Neural cell (in vitro differentiated cells): Measurements from ENCODE around the gene SH3BP5. TPM values are rescaled to one million over a fixed set of nuclear protein-coding genes. Genes with fewer than 3 reads are reported as not detected.

Experiments used
- H2AFZ ChIP-seq: fragments of 200-600, 300-800 bp; sonication (generic), shearing (Covaris generic); 2 replicates; pipeline ENCODE4 v1.6.0; 2014; ENCODE audit warnings: low read depth, mild to moderate bottlenecking, antibody characterized with exemption, low read length, moderate library complexity
- H3F3A ChIP-seq: fragments of 200-600 bp; shearing (Covaris generic); 2 replicates; pipeline ENCODE4 v1.6.1; 2016; ENCODE audit warnings: mild to moderate bottlenecking, moderate library complexity, mixed read lengths, antibody characterized with exemption, low read length; ENCODE audit not compliant: insufficient read depth, poor library complexity, severe bottlenecking
- H3K27ac ChIP-seq: fragments of 200-600, 300-800 bp; sonication (generic), shearing (Covaris generic); 2 replicates; pipeline ENCODE4 v1.5.1; 2014; ENCODE audit warnings: mild to moderate bottlenecking, low read length, moderate library complexity
- H3K27me3 ChIP-seq: fragments of 300-800, 200-600 bp; sonication (generic), shearing (Covaris generic); 2 replicates; pipeline ENCODE4 v1.6.0; 2014; ENCODE audit warnings: mild to moderate bottlenecking, low read depth, low read length, moderate library complexity; ENCODE audit not compliant: insufficient read depth
- H3K36me3 ChIP-seq: fragments of 300-800, 200-600 bp; sonication (generic), shearing (Covaris generic); 2 replicates; pipeline ENCODE4 v1.5.1; 2014; ENCODE audit warnings: mild to moderate bottlenecking, antibody characterized with exemption, low read length, moderate library complexity; ENCODE audit not compliant: insufficient read depth
- H3K4me2 ChIP-seq: fragments of 300-800, 200-600 bp; sonication (generic), shearing (Covaris generic); 2 replicates; pipeline ENCODE4 v1.6.0; 2014; ENCODE audit warnings: mild to moderate bottlenecking, low read length
- H3K4me3 ChIP-seq: fragments of 300-800, 200-600 bp; sonication (generic), shearing (Covaris generic); 2 replicates; pipeline ENCODE4 v1.5.1; 2014; ENCODE audit warnings: mild to moderate bottlenecking, low read length, moderate library complexity
- H3K79me2 ChIP-seq: fragments of 200-600 bp; shearing (Covaris generic); replicated peaks from 2 replicates; pipeline ENCODE4 v1.6.0; 2014; ENCODE audit warnings: mild to moderate bottlenecking, low read length, moderate library complexity; ENCODE audit not compliant: insufficient read depth
- H3K9ac ChIP-seq: fragments of 300-800, 200-600 bp; sonication (generic), shearing (Covaris generic); 2 replicates; pipeline ENCODE4 v1.6.1; 2016; ENCODE audit warnings: mild to moderate bottlenecking, low read length, mixed read lengths
- H3K9me2 ChIP-seq: fragments of 200-600 bp; shearing (Covaris generic); 2 replicates; pipeline ENCODE4 v1.6.1; 2016; ENCODE audit warnings: mild to moderate bottlenecking, low read length, mixed read lengths; ENCODE audit not compliant: insufficient read depth
- H3K9me3 ChIP-seq: fragments of 200-600, 300-800 bp; sonication (generic), shearing (Covaris generic); 2 replicates; pipeline ENCODE4 v1.6.1; 2016; ENCODE audit warnings: mild to moderate bottlenecking, mixed run types, low read length, moderate library complexity, mixed read lengths
- H4K20me1 ChIP-seq: fragments of 200-600 bp; shearing (Covaris generic); 2 replicates; pipeline ENCODE4 v1.6.1; 2016; ENCODE audit warnings: mild to moderate bottlenecking, mixed run types; ENCODE audit not compliant: insufficient read depth
- CTCF ChIP-seq: fragments of 450-650 bp; IDR thresholded peaks from 2 replicates; pipeline ENCODE4 v1.5.1; 2014; ENCODE audit warnings: antibody characterized with exemption, mild to moderate bottlenecking, moderate library complexity; ENCODE audit not compliant: poor library complexity, severe bottlenecking
- EP300 ChIP-seq: fragments of 450-650 bp; conservative IDR thresholded peaks from 2 replicates; pipeline ENCODE4 v1.6.1; 2014; ENCODE audit warnings: antibody characterized with exemption, mild to moderate bottlenecking, moderate library complexity; ENCODE audit not compliant: poor library complexity, severe bottlenecking
- EZH2 ChIP-seq: fragments of 200-600, 300-800 bp; shearing (Covaris generic), sonication (generic); IDR thresholded peaks from 2 replicates; pipeline ENCODE4 v1.6.1; 2014; ENCODE audit warnings: antibody characterized with exemption, low read length, borderline replicate concordance, mild to moderate bottlenecking; ENCODE audit not compliant: insufficient read depth, poor library complexity, severe bottlenecking
- MXI1 ChIP-seq: fragments of 450-650 bp; conservative IDR thresholded peaks from 2 replicates; pipeline ENCODE4 v1.6.1; 2014; ENCODE audit warnings: antibody characterized with exemption, mild to moderate bottlenecking; ENCODE audit not compliant: poor library complexity, severe bottlenecking
- POLR2AphosphoS5 ChIP-seq: IDR thresholded peaks from 2 replicates; pipeline ENCODE4 v1.6.1; 2012
- RAD21 ChIP-seq: fragments of 450-650 bp; conservative IDR thresholded peaks from 2 replicates; pipeline ENCODE4 v1.6.1; 2014; ENCODE audit warnings: antibody characterized with exemption, mild to moderate bottlenecking, moderate library complexity
- REST ChIP-seq: IDR thresholded peaks from 2 replicates; pipeline ENCODE4 v1.6.1; 2012; ENCODE audit warnings: borderline replicate concordance
- SMC3 ChIP-seq: fragments of 450-650 bp; conservative IDR thresholded peaks from 2 replicates; pipeline ENCODE4 v1.6.1; 2014; ENCODE audit warnings: antibody characterized with exemption, mild to moderate bottlenecking, moderate library complexity; ENCODE audit not compliant: poor library complexity
- TAF1 ChIP-seq: IDR thresholded peaks from 2 replicates; pipeline ENCODE4 v1.6.1; 2012; ENCODE audit warnings: low read depth
- polyA plus RNA-seq: library from polyadenylated mRNA; depleted of rRNA; stranded (reverse); fragments of >200 nt; gene quantifications from 2 replicates; pipeline ENCODE4 v1.2.3, GENCODE V29; 2014

The SH3BP5 gene
- polyA plus RNA-seq, 1 donor from 2014 or later: 166 TPM

GRCh38 chr3:15206662-15207576 is 125.5 kb downstream of the SH3BP5 start:
- H3F3A ChIP-seq: no peaks in the 10 kb centered on the region
- H3K9me3 ChIP-seq: no peaks in the 10 kb centered on the region
- no peaks in the 10 kb centered on the region for H3K9me2 ChIP-seq
- peaks cover 33% of the 10 kb centered on the region for H3K79me2 ChIP-seq
- H3K27me3 ChIP-seq: no peaks in the 10 kb centered on the region
- H3K9ac ChIP-seq: peak overlapping the region; percentile 90
- peak overlapping the region; percentile 78 for H3K27ac ChIP-seq
- H4K20me1 ChIP-seq: no peaks in the 10 kb centered on the region
- no peaks in the 10 kb centered on the region for H3K36me3 ChIP-seq
- TF ChIP-seq CTCF (no peak), MXI1 (peak; percentile 31)
- H3K4me2 ChIP-seq: peak overlapping the region; percentile 81
- peak overlapping the region; percentile 96 for H3K4me3 ChIP-seq
- H2AFZ ChIP-seq: peak overlapping the region; percentile 75

- H3K27me3 ChIP-seq: no peaks in the 10 kb centered on the region
- no peaks in the 10 kb centered on the region for H3K9me2 ChIP-seq
- H3K4me3 ChIP-seq: peak within 1 kb of the TSS; percentile 96
- peak within 1 kb of the TSS; percentile 78 for H3K27ac ChIP-seq
- peak within 1 kb of the TSS; percentile 89 for H3K4me2 ChIP-seq
- peak within 1 kb of the TSS; percentile 91 for H2AFZ ChIP-seq
- peaks cover 30% of the 10 kb centered on the region for H3K79me2 ChIP-seq
- peak within 1 kb of the TSS; percentile 90 for H3K9ac ChIP-seq
- no peaks in the 10 kb centered on the region for H4K20me1 ChIP-seq
- no peaks in the 10 kb centered on the region for H3F3A ChIP-seq
- H3K9me3 ChIP-seq: no peaks in the 10 kb centered on the region
- H3K36me3 ChIP-seq: no peaks in the 10 kb centered on the region
- TF ChIP-seq CTCF (peak; percentile 72), SMC3 (peak; percentile 64), REST (no peak), MXI1 (peak; percentile 71), EZH2 (no peak), POLR2AphosphoS5 (peak; percentile 82), EP300 (peak; percentile 64), TAF1 (peak; percentile 50), RAD21 (peak; percentile 46)
Observed at GRCh38 chr3:15205934-15206661, 126.3 kb downstream of the SH3BP5 start, which contains the start of gene CAPN7. TSS of gene CAPN7 (plus strand) at chr3:15206246. CDS start at chr3:15206496, 250 bp downstream.
